ENCODE data around the gene FADS6. TPM values are rescaled to one million over a fixed set of nuclear protein-coding genes. Genes with fewer than 3 reads are reported as not detected.

The FADS6 gene
- total and polyA plus RNA-seq, 2 of the 13 experiments (the other 11 are each of a cell fraction or from before 2014, with no cell fraction given): 0.11 TPM

GRCh38 chr17:74892974-74893911 is at the start of gene FADS6 (continued):
- TF ChIP-seq LRRFIP1 (CRISPR knock-in tag; conservative IDR thresholded peaks at IDR 0.05) (no peak), ZBTB14 (CRISPR knock-in tag; IDR thresholded peaks at IDR 0.05) (no peak), POGZ (CRISPR knock-in tag; IDR thresholded peaks at IDR 0.05) (no peak), PREB (CRISPR knock-in tag; IDR thresholded peaks at IDR 0.05) (no peak), STAT5B (CRISPR knock-in tag; IDR thresholded peaks at IDR 0.05) (no peak), ZNF569 (CRISPR knock-in tag; IDR thresholded peaks at IDR 0.05; ENCODE audit: borderline replicate concordance) (no peak), PBX3 (CRISPR knock-in tag; IDR thresholded peaks at IDR 0.05; ENCODE audit: borderline replicate concordance) (no peak), BRD4 (CRISPR knock-in tag; IDR thresholded peaks at IDR 0.05) (no peak), TBX3 (IDR thresholded peaks at IDR 0.05; ENCODE audit: borderline replicate concordance) (no peak), BRCA1 (CRISPR knock-in tag; IDR thresholded peaks at IDR 0.05) (no peak), MAX (IDR thresholded peaks at IDR 0.05) (0 out of 2 replicates have a peak, but pooled peaks have one; percentile 35), RARG (CRISPR knock-in tag; IDR thresholded peaks at IDR 0.05; ENCODE audit: low read depth) (no peak), ZSCAN12 (CRISPR knock-in tag; IDR thresholded peaks at IDR 0.05) (no peak), NBN (conservative IDR thresholded peaks at IDR 0.05) (no peak), KAT2B (IDR thresholded peaks at IDR 0.05; ENCODE audit: borderline replicate concordance, low read depth, low read length) (no peak), ZFX (CRISPR knock-in tag; IDR thresholded peaks at IDR 0.05; ENCODE audit: low read depth) (no peak), MAFK (conservative IDR thresholded peaks at IDR 0.05 in 1 of 2, IDR thresholded peaks at IDR 0.05 in 1 of 2; ENCODE audit: low read length in 2 of 2) (no peak), ZNF367 (CRISPR knock-in tag; IDR thresholded peaks at IDR 0.05; ENCODE audit: borderline replicate concordance) (no peak), ZNF747 (CRISPR knock-in tag; IDR thresholded peaks at IDR 0.05; ENCODE audit: borderline replicate concordance) (no peak), E2F5 (CRISPR knock-in tag; conservative IDR thresholded peaks at IDR 0.05) (no peak)
